Measurements from ENCODE around the gene AEBP2.

AEBP2 gene

GRCh38 chr12:19457561-19457960, 18.3 kb downstream of the AEBP2 start:
- Mint-ChIP-seq H3K4me3 (no peak overlapping the region), H3K4me1 (no peaks in the 10 kb centered on the region), H3K36me3 (ENCODE audit: low read depth) (peaks cover 84% of the 10 kb centered on the region), H3K27ac (peak overlapping the region; percentile 39), H3K9me3 (peaks cover 4% of the 10 kb centered on the region), H3K27me3 (ENCODE audit: low read depth, poor library complexity) (no peaks in the 10 kb centered on the region)
- TF ChIP-seq CTCF (IDR thresholded peaks at IDR 0.05), result no peak
- no peak for DNase-seq

GRCh38 chr12:19458733-19459132, 19.4 kb downstream of the AEBP2 start:
- Mint-ChIP-seq H3K4me1 (no peaks in the 10 kb centered on the region), H3K27ac (no peak overlapping the region), H3K27me3 (ENCODE audit: low read depth, poor library complexity) (no peaks in the 10 kb centered on the region), H3K9me3 (peaks cover 4% of the 10 kb centered on the region), H3K4me3 (no peak overlapping the region), H3K36me3 (ENCODE audit: low read depth) (peaks cover 84% of the 10 kb centered on the region)
- no peak for DNase-seq
- no peak for TF ChIP-seq CTCF (IDR thresholded peaks at IDR 0.05)

- no peaks in the 10 kb centered on the region for H3K9me3 Mint-ChIP-seq
- no peaks in the 10 kb centered on the region for H3K4me1 Mint-ChIP-seq
- no peak overlapping the region for H3K4me3 Mint-ChIP-seq
- TF ChIP-seq CTCF (IDR thresholded peaks at IDR 0.05), result no peak
- peaks cover 78% of the 10 kb centered on the region for H3K36me3 Mint-ChIP-seq (ENCODE audit: low read depth)
- no peak for DNase-seq
- H3K27ac Mint-ChIP-seq, result peak overlapping the region; percentile 19
- no peaks in the 10 kb centered on the region for H3K27me3 Mint-ChIP-seq (ENCODE audit: low read depth, poor library complexity)
Observed at GRCh38 chr12:19461999-19462398, 22.7 kb downstream of the AEBP2 start.

GRCh38 chr12:19462406-19462805, 23.1 kb downstream of the AEBP2 start:
- Mint-ChIP-seq H3K36me3 (ENCODE audit: low read depth) (peaks cover 77% of the 10 kb centered on the region), H3K4me3 (no peak overlapping the region), H3K9me3 (no peaks in the 10 kb centered on the region), H3K27ac (no peak overlapping the region), H3K4me1 (no peaks in the 10 kb centered on the region), H3K27me3 (ENCODE audit: low read depth, poor library complexity) (no peaks in the 10 kb centered on the region)
- DNase-seq, result no peak
- no peak for TF ChIP-seq CTCF (IDR thresholded peaks at IDR 0.05)

GRCh38 chr12:19464192-19464580, 24.9 kb downstream of the AEBP2 start:
- Mint-ChIP-seq H3K9me3 (no peaks in the 10 kb centered on the region), H3K27me3 (ENCODE audit: low read depth, poor library complexity) (no peaks in the 10 kb centered on the region), H3K36me3 (ENCODE audit: low read depth) (peaks cover 75% of the 10 kb centered on the region), H3K4me1 (no peaks in the 10 kb centered on the region), H3K4me3 (no peak overlapping the region), H3K27ac (no peak overlapping the region)
- no peak for DNase-seq
- no peak for TF ChIP-seq CTCF (IDR thresholded peaks at IDR 0.05)

GRCh38 chr12:19465711-19466110, 26.4 kb downstream of the AEBP2 start:
- DNase-seq, result no peak
- H3K27ac Mint-ChIP-seq, result peak overlapping the region; percentile 42
- H3K36me3 Mint-ChIP-seq (ENCODE audit: low read depth), result peaks cover 77% of the 10 kb centered on the region
- no peaks in the 10 kb centered on the region for H3K9me3 Mint-ChIP-seq
- no peak overlapping the region for H3K4me3 Mint-ChIP-seq
- no peak for TF ChIP-seq CTCF (IDR thresholded peaks at IDR 0.05)
- no peaks in the 10 kb centered on the region for H3K4me1 Mint-ChIP-seq
- no peaks in the 10 kb centered on the region for H3K27me3 Mint-ChIP-seq (ENCODE audit: low read depth, poor library complexity)

Measured in nephron progenitor cell (in vitro differentiated cells).